PC-9 (cell line): ENCODE data around the gene CFAP70.

ENCODE experiments used
- CTCF ChIP-seq: fragments of 200-600 bp; sonication (generic); conservative IDR thresholded peaks from 2 replicates; pipeline ENCODE4 v1.6.1; 2017; ENCODE audit warnings: mixed run types, antibody characterized with exemption, mild to moderate bottlenecking, moderate library complexity
- EZH2 ChIP-seq: fragments of 200-600 bp; sonication (generic); IDR thresholded peaks from 2 replicates; pipeline ENCODE4 v1.8.0; 2017; ENCODE audit warnings: antibody characterized with exemption, low read depth

- no peak for TF ChIP-seq CTCF
- no peak for TF ChIP-seq EZH2
Measured at GRCh38 chr10:73211106-73211811, 147.4 kb downstream of the CFAP70 start.
